DMS79 treated with DMSO at 0.1 percent for 48 hours (cell line): ENCODE measurements around the gene CDKAL1.
A peak's percentile ranks its signal among the peaks of the same experiment; 100 is the strongest.
"Not testable (repeated sequence)": the region's sequence is repeated elsewhere in the genome, so short reads cannot be mapped to it uniquely, and the experiment has no call there.

Source experiments
- DNase-seq: peaks from one replicate; lab custom pipeline; 2025; lab: John Stamatoyannopoulos, UW

Gene CDKAL1

GRCh38 chr6:21074484-21074883 lies 540.2 kb downstream of the CDKAL1 start:
- DNase-seq: no peak

DNA sequence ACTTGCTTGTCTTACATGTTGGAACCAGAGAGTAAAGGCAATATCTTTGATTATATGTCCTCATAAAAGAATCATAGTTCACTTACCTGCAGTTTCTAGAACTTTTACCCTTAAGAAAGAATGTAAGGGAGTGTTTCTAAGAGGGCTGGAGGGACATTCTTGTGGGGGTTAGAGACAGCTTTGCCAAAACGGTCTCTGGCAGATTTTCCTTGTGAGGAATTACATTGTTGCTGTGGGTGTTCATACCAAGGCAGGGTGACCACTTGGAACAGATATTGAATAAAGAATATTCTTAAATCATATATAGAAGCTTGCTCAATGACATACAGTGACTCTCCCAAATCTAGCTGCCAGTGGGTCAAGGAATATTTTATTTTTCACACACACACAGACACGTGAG lies 541.7 kb downstream of the CDKAL1 start:
- DNase-seq: no peak

DNA sequence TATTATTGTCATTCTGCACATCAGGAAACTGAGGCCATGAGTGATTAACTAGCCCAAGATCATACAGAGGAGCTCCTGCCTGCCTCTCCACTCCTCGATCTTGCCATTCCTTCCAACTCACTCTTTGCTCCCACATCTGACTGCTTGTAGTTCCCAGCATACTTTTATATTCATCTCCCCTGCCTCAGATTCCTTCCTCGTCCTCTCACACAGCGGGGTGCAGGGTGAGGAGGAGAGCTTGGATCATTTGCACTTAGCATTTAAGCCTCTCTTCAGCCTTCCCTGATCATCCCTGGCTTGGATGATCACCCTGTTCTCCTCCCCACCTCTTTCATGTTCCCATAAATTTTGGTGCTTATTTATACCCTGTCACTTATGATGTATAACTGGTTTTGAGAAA lies 544.2 kb downstream of the CDKAL1 start:
- DNase-seq: no peak

GRCh38 chr6:21079468-21080048 lies 545.3 kb downstream of the CDKAL1 start:
- peak; percentile 24 for DNase-seq

GRCh38 chr6:21080221-21080620 lies 546.0 kb downstream of the CDKAL1 start:
- DNase-seq: no peak

DNA sequence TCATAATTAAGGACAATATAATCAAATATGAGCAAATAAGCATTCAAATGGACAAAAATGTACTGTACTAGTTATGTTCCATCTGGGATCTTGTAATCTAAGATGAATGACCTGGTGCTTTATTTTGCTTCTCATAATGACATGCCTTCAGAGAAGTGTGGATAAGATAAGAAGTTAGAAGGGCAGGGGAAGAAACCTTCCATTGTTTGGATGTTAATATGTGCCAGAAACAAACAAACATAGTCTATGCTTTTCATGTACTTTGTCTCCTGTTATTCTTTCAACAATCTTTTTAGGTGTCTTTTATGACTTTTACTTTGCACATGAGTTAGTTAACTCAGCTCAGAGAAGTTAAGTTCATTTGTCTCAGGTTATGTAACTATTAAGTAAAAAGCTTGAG lies 547.8 kb downstream of the CDKAL1 start:
- DNase-seq: no peak

DNA sequence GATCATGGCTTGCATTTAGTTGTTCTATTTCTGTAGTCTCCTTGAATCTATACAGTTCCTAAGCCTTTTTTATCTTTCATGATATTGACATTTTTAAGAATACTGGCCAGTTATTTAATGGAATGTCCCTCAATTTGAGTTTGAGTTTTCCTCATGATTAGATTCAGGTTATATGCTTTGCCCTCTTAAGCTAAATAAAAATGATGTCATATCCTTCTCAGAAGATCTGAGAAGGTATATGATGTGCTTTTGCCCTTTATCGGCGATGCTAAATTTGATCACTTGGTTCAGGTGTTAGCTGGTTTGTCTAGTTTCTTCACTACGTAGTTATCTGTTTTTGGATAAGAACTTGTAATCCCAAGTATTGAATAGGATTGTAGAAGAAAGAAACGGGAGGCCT lies 549.5 kb downstream of the CDKAL1 start:
- no peak for DNase-seq

DNA sequence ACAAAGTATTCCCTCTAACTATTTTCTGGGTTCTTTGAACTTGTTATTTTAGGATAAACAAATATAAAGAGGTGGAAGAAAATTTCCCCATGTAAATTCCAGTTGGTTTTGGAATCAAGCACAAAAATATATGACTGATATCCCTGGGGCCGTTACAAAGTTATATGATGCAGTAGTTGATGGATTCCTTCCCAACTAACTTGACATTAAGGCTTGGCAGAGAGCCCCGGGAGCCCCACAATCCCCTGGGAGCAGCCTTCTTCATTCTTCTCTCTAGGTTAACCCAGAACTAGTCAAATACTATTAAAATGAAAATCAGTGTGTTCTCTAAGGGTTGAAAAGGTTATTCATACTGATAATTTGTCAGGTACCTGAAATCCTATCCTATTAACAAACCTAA lies 550.4 kb downstream of the CDKAL1 start:
- no peak for DNase-seq

DNA sequence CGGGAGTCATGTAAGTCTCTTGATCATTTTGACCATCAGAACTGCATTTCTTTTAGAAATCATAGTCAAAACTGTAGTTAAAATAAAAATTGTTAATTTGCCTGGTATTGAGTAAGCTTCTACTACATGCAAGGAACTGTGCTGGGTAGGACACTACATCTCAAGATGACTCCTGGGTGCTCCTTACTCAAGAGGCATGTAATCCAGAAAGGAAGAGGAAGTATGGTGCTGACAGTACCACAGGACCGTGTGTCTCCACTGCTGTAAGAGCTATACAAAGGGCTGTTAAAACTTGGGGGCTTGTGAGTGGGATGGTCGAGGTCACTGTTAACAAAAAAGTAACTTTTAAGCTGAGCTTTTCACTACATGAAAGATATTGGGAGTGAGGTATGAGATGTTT lies 551.0 kb downstream of the CDKAL1 start:
- DNase-seq: no peak

DNA sequence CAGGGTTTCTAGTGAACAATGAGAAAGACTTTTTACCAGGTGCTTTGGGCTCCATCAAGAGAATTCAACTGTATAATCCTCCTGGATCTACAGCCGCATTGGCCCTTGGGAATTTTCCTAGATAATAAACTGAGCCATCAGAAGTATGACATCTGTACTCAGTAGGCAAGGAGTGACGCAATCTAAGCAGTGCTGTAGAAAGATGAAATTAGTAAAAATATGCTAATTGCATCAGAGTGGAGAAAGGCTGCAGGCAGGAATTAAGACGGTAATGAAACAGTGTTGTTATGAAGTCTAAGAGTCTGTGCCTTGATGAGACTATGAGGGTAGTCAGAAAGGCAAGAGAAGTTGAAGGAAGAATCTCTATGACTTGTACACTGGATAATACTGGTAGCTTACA lies 551.4 kb downstream of the CDKAL1 start:
- no peak for DNase-seq

GRCh38 chr6:21087188-21087587 lies 552.9 kb downstream of the CDKAL1 start:
- no peak for DNase-seq

- no peak for DNase-seq
Observed at GRCh38 chr6:21091411-21091810, 557.2 kb downstream of the CDKAL1 start.

- not testable (repeated sequence) for DNase-seq
Observed at GRCh38 chr6:21092231-21092772, 558.0 kb downstream of the CDKAL1 start.

GRCh38 chr6:21095462-21095861 lies 561.2 kb downstream of the CDKAL1 start:
- no peak for DNase-seq

DNA sequence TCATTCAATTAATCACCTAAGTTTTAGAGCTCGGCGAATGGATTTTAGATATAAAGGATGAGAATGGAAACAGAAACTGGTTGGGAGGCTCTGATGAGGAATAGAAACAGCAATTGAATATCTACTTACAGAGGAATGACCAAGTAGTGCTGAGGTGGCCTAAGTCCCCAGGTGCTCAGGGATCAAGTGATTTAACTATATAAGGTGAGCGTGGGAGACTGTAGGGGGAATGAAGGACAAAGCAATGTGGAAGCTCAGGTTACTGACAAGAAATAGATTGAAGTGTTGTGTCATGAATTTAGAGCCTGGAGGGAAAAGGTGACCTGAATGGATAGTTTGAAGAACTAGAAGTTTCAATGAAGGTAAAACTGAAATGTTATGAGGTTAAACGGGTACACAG lies 563.9 kb downstream of the CDKAL1 start:
- no peak for DNase-seq

DNA sequence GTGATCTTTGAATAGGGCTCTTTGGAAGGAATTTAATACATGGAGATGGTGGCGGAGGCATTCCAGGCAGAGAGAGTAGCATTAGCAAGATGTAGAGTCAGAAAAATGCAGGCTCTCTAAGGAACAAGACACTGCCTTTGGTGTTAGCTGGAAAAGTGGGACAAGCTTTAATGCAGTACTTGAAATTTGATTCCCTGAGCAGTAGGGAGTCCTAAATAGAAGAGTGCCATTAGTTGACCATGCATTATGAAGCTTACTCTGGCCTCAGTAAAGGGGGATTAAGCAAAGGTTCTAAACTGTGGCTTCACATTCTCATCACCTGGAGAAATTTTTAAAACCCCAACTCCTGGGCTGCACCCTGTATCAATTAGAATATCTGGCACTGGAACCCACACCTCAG lies 564.5 kb downstream of the CDKAL1 start:
- DNase-seq: peak; percentile 33

DNA sequence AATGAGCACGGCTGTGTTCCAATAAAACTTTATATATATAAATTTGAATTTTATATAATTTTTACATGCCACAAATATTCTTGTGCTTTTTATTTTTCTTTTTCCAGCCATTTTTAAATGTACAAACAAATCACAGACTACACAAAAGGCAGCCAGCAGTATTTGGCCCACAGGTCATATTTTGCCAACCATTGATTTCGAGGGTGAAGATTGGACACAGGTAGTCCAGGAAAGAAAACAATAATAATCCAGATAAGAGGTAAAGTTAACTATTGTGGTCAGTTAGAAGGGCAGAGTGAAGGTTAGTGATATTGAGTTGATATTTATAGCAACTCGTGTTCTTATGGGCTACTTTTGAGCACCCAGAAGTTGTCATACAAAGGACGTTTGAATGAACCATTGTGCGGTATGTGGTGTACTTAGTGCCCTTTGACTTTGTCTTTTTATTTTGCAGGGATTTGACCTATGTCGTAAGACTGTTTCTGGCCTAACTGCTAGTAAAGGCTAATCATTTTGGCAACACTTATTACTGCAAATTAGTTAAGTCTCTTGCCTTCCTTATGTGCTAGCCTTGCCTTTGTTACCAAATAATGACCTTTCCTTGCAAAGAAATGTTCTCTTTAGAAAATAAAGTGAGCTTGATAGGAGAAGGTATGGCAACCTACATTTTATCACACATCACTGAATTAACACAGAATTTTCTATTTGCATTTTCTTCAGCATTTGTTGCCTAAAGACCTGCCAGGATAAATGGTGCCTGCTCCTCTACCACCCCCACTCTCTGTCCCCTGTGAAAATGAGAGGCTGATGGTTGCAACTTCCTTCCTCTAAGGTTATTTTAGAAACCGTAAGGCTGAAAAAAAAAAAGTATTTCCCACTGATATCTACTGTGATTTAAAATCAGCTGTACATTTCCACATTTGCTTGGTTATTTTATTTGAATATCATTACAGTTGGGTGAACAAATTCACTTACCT lies 565.4 kb downstream of the CDKAL1 start:
- no peak for DNase-seq

GRCh38 chr6:21100991-21101390 lies 566.7 kb downstream of the CDKAL1 start:
- DNase-seq: no peak

GRCh38 chr6:21101694-21102093 lies 567.4 kb downstream of the CDKAL1 start:
- peak; percentile 27 for DNase-seq

GRCh38 chr6:21102201-21102600 lies 567.9 kb downstream of the CDKAL1 start:
- no peak for DNase-seq

DNA sequence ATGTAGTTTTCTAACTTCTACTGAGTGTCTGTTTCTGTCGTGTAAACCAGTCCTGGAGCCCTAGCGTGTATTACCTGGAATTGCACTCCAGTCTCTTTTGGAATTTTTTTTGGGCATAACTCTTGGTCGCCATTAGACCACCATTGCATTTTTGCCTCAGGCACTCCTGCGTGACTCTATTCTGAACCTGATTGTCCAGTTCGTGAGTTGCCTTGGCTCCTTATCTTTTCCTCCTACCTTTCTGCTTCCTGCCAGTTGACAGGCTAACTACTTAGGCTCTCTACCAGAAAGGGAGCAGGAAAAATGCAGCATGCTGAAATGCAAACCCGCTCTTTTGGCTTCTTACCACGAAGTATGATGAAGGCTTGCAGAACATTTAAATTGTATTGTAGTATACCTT lies 568.4 kb downstream of the CDKAL1 start:
- no peak for DNase-seq

GRCh38 chr6:21103626-21104224 lies 569.5 kb downstream of the CDKAL1 start:
- peak; percentile 46 for DNase-seq

DNA sequence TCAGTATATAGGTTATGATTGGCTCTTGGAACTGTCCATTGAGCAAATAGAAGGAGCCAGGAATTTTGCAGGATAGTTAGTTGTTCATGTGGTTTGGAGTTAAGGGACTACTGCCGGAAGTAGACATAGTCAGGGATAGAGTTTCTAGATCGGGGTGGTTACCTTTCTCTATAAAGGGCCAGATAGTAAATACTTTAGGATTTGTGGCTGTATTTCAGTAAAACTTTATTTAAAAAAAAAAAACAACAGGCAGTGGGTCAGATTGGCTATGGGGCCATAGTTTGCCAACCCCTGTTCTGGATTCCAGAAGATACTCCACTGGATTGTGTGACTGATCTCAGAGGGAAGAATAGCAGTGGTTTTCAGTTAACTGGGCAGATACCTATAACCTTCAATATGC lies 570.0 kb downstream of the CDKAL1 start:
- no peak for DNase-seq
